Activated CD4-positive, alpha-beta T cell treated with anti-CD3 and anti-CD28 coated beads for 36 hours (primary cell): Measurements from ENCODE around the gene CHCHD10. TPM values are rescaled to one million over a fixed set of nuclear protein-coding genes. Genes with fewer than 3 reads are reported as not detected.

Experiments used
- ATAC-seq: fragments of 200-7000 bp; cut with Tn5 transposase; one replicate; pipeline ENCODE4 v1.10.0; 2021; ENCODE audit warnings: mild to moderate bottlenecking, moderate library complexity
- CTCF ChIA-PET: fragments of 350-600 bp; sonication (Branson Sonifier 250); formaldehyde crosslinking; loops from one replicate; lab custom pipeline; 2021; ENCODE audit warnings: antibody characterized with exemption; lab: Charles Lee
- POLR2A ChIA-PET: fragments of 350-600 bp; sonication (Branson Sonifier 250); formaldehyde crosslinking; loops from one replicate; lab custom pipeline; 2021; ENCODE audit warnings: antibody characterized with exemption, inconsistent platforms; lab: Charles Lee
- DNase-seq: peaks from one replicate; pipeline ENCODE4 v3.0.0-alpha.2; 2020
- H3K27ac Mint-ChIP-seq: one replicate; pipeline ENCODE4 v1.8.0; 2021; ENCODE audit warnings: mixed read lengths
- H3K27me3 Mint-ChIP-seq: one replicate; pipeline ENCODE4 v1.8.0; 2021; ENCODE audit warnings: mixed read lengths
- H3K36me3 Mint-ChIP-seq: one replicate; pipeline ENCODE4 v1.8.0; 2021; ENCODE audit warnings: low read depth, mixed read lengths
- H3K4me1 Mint-ChIP-seq: one replicate; pipeline ENCODE4 v1.8.0; 2021; ENCODE audit warnings: mixed read lengths
- H3K4me3 Mint-ChIP-seq: one replicate; pipeline ENCODE4 v1.8.0; 2021; ENCODE audit warnings: mild to moderate bottlenecking, moderate library complexity, mixed read lengths
- H3K9me3 Mint-ChIP-seq: one replicate; pipeline ENCODE4 v1.8.0; 2021; ENCODE audit warnings: low read depth, mixed read lengths
- intact Hi-C, 2 experiments: fragments of 100-400 bp; cut with DNase I in 1 of 2; cut with micrococcal nuclease in 1 of 2; formaldehyde crosslinking; loops; one replicate each; pipeline versions ENCODE4 v1.14.2 to v1.15.1; 2022 to 2024; cut with DNase I, micrococcal nuclease
- total RNA-seq, 2 experiments: library from RNA; stranded (reverse); gene quantifications; one replicate each; pipeline ENCODE4 v1.2.3, GENCODE V29; 2021

Gene CHCHD10
- total RNA-seq, 2 experiments from 2014 or later: 131 to 134 TPM

DNA sequence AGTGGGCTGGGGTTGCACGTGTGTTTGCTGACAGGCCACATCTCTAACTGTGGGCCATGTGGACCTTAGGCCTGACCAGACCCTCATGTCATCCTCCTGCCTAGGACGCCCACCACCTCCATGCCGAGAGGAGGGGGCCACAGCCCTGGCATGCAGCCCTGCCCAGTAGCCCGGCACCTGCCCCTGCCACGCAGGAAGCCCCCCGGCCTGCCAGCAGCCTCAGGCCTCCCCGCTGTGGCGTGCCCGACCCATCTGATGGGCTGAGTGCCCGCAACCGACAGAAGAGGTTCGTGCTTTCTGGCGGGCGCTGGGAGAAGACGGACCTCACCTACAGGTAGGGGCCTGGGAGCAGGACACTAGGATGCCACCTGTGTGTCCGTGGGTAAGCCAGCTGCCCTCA, 11.3 kb upstream of the CHCHD10 start:
- H3K4me1 Mint-ChIP-seq: no peaks in the 10 kb centered on the region
- H3K36me3 Mint-ChIP-seq: no peaks in the 10 kb centered on the region
- H3K27me3 Mint-ChIP-seq: no peaks in the 10 kb centered on the region
- no peak for DNase-seq
- H3K9me3 Mint-ChIP-seq: no peaks in the 10 kb centered on the region
- no peak overlapping the region for H3K27ac Mint-ChIP-seq
- intact Hi-C loops: no loop called here
- CTCF ChIA-PET: no interaction called here
- POLR2A ChIA-PET: no interaction called here
- H3K4me3 Mint-ChIP-seq: no peak overlapping the region
- no peak for ATAC-seq

DNA sequence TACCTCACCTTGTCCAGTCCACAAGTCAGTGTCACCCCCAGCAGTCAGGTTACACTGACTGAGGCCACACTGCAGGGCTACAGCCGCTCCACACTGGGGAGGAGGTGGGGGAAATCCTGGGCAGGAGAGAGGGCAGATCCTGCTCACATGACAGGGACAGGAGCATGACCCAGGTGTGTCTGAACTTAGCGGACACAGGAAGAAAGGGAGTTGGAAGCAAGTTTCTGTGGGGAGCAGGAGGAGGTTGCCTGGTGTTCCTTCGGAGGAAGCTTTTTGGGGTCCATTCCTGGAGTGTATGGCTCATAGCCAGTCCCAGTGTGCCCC, 10.8 kb upstream of the CHCHD10 start:
- H3K9me3 Mint-ChIP-seq: no peaks in the 10 kb centered on the region
- no peak for ATAC-seq
- intact Hi-C loops: no loop called here
- H3K36me3 Mint-ChIP-seq: no peaks in the 10 kb centered on the region
- H3K27ac Mint-ChIP-seq: no peak overlapping the region
- H3K27me3 Mint-ChIP-seq: no peaks in the 10 kb centered on the region
- no peak for DNase-seq
- H3K4me3 Mint-ChIP-seq: no peak overlapping the region
- CTCF ChIA-PET: interaction anchor here (0.6 kb wide), 1 partner anchor 151 kb away, joined by 3 read pairs; no protein-coding TSS in a partner anchor
- POLR2A ChIA-PET: interaction anchor here (0.6 kb wide), 1 partner anchor 29 kb away, joined by 4 read pairs; no protein-coding TSS in a partner anchor
- H3K4me1 Mint-ChIP-seq: no peaks in the 10 kb centered on the region

DNA sequence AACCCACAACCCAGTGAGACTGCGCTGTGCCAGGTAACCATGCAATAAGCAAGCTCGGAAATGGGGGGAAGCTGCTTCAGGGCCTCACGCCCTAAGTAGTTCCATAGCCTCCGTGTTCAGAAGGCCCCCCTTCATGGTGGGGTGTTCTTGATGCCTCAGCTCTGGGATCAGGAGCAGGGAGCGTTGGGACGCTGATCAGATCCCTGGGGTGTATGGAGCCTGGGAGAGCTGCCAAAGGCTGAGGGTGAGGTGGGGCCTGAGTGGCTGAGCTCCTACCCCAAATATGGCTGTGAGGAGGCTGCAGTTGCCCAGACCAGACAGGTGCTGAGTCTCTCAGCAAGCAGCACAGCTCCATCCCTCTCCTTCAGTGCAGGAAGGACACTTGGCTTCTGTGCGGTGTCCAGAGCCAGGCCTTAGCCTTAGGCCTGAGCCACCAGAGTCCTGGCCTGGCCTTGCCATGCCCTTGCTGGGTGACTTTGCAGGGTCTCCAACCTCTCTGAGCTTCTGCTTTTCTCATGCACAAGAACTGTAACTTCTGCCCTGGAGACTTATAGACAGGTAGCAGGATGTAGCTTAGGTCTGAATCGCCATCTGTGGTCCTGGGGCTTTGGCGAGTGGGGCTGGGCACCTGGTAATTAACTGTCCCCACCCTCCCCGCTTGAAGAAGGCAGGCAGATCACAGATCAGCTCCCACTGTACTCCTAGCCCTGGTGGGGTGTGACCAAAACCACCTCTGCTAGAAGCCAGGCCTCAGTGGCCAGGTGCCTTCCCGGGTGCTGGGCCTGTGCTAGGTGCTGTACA, 10.2 kb upstream of the CHCHD10 start:
- ATAC-seq: no peak
- Mint-ChIP-seq H3K9me3 (no peaks in the 10 kb centered on the region), H3K36me3 (no peaks in the 10 kb centered on the region)

DNA sequence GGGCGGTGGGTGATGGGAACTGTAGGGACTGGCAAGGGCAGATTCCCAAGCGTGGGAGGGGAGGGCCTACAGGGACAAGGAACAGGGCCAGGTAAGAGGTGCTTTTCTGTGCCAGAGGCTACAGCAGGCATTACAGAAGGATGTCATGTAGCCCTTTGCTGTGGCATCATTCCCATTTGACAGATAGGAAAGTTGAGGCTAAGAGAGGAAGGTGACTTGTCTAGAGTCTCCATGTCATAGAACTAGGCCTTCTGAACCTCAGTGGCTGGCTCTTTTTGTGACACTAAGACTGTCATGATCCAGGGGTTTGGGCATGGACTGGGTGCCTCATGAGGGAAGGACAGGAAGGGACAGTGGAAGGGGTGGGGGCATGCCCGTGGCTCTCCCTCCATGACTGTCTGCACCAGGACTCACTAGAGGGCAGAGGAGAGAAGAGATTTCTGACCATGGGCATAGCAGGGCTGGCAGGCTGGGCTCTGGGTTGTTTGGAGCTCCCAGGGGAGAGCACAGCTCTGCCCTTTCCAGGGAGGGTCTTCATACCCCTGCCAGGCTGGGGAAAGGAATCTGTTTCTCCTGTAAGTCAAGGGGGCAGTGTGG, 8.1 kb upstream of the CHCHD10 start:
- DNase-seq: no peak
- Mint-ChIP-seq H3K27me3 (peaks cover 3% of the 10 kb centered on the region), H3K4me3 (no peak overlapping the region), H3K36me3 (no peaks in the 10 kb centered on the region), H3K27ac (no peak overlapping the region), H3K9me3 (no peaks in the 10 kb centered on the region), H3K4me1 (peaks cover 10% of the 10 kb centered on the region)
- intact Hi-C loops: no loop called here
- no peak for ATAC-seq
- POLR2A ChIA-PET: no interaction called here
- CTCF ChIA-PET: interaction anchor here (0.8 to 1.6 kb wide), 4 partner anchors 11 to 75 kb away, joined by 3 to 8 read pairs (median 4); partner anchors contain the start of gene SMARCB1

More for the DNA sequence above, 10.2 kb upstream of the CHCHD10 start:
- Mint-ChIP-seq H3K27ac (no peak overlapping the region), H3K4me3 (no peak overlapping the region), H3K4me1 (peaks cover 3% of the 10 kb centered on the region), H3K27me3 (peaks cover 3% of the 10 kb centered on the region)
- intact Hi-C loops: no loop called here
- DNase-seq: no peak
- CTCF ChIA-PET: interaction anchor here (0.6 kb wide), 2 partner anchors 72 to 151 kb away, joined by 3 read pairs; no protein-coding TSS in a partner anchor
- POLR2A ChIA-PET: interaction anchor here (0.6 kb wide), 2 partner anchors 28 to 979 kb away, joined by 3 to 4 read pairs; no protein-coding TSS in a partner anchor

DNA sequence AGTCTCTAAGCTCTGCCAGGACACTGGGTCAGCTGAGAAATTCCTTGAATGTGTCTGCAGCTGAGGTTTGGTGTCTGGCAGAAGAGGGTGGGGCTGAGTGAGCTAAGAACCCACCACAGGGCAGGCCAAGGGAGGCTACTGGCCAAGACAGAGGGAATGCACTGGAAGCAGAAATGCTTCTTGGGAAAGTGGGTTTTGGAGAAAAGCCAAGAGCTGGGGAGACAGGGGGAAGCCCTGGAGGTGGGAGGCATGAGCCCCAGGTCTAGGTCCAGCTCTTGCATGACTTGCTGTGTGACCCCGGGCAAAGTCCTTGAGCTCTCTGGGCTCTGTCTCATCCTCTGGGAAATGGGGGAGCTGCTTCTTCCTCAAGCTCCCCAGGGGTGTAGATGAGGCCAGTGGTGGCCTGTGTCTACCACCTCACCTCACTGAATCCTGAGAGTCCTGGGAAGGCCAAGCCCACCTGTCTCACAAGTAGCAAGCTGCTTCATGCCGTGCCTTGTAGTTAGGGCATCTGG, 7.2 kb upstream of the CHCHD10 start:
- ATAC-seq (no peak), DNase-seq (no peak)
- H3K36me3 Mint-ChIP-seq: no peaks in the 10 kb centered on the region
- POLR2A ChIA-PET: interaction anchor here (0.6 to 1.0 kb wide), 3 partner anchors 11 to 236 kb away, joined by 3 to 6 read pairs (median 6); no protein-coding TSS in a partner anchor
- peaks cover 10% of the 10 kb centered on the region for H3K4me1 Mint-ChIP-seq
- no peak overlapping the region for H3K4me3 Mint-ChIP-seq
- H3K27ac Mint-ChIP-seq: no peak overlapping the region
- no peaks in the 10 kb centered on the region for H3K9me3 Mint-ChIP-seq
- H3K27me3 Mint-ChIP-seq: peaks cover 3% of the 10 kb centered on the region
- intact Hi-C loops: no loop called here
- CTCF ChIA-PET: interaction anchor here (0.5 to 1.6 kb wide), 8 partner anchors 9 to 577 kb away, joined by 3 to 8 read pairs (median 3); partner anchors contain the start of genes SLC2A11 and SMARCB1

DNA sequence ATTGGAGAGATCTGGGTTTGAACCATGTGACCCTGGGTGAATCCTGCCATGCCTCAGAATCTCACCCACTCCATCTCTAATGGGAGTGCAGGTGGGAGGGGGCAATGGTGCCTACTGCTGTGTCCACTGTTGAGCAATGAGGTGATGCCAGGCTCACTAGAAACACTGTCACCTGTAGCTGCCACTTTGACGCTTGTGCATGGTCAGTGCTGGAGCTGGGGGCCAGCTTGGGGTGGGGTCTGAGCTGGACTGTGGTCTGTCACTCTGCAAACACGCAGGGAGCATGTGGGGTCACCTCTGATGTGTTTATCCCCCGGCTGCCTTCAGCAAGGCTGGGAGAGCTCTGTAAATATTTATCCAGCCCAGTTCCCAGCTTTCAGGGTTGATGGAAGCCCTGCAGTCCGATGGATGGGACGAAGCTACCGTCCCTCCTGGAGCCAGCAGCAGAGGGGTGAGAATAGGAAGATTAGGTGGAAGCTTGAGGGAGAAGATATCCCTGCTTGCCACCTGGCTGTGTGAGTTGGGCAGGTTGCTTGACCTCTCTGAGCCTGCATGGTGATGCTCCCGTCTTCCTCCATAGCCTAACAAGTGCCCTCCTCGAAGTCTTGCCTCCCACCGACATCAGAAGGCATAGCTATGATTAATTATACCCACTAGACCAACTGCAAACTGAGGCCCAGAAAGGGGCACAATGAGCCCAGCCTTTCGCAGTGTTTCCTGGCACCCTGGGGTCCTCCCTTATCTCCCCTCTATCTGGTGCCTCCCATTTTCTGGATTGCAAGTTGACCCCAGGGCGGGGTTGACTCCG, 6.5 kb upstream of the CHCHD10 start:
- Mint-ChIP-seq H3K4me1 (peaks cover 10% of the 10 kb centered on the region), H3K27me3 (peaks cover 3% of the 10 kb centered on the region), H3K36me3 (no peaks in the 10 kb centered on the region)

DNA sequence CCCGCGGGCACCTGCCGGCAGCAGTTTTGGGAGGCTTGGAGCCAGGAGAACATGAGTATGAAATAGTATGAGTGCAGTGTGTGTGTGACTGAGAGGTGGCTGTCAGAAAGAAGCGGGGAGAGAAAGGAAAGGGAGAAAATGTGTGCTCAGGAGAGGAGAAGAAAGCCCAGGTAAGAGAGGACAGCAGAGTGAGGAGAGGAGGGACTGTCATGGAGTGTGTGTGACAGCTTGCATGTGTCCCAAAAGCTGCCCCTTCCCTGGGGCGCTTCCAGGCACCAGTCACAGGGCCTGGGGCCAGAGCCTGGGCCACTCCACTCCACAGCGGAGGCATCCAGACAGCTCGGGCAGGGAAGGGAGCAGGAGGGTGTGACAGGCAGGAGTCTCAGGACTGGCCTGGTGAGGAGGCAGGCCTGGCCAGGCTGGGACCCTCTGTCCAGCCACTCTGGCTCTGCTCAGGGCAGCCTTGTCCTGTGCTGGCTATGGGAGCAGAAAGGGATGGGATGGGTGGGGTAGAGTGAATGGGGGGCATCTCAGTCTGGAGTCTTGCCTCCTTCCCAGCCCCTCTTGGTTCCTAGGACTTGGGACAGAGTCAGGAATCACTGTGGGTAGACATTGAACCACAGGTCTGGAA, 5.8 kb upstream of the CHCHD10 start:
- H3K4me3 Mint-ChIP-seq: peak overlapping the region; percentile 27
- H3K27me3 Mint-ChIP-seq: peaks cover 3% of the 10 kb centered on the region
- H3K9me3 Mint-ChIP-seq: no peaks in the 10 kb centered on the region
- CTCF ChIA-PET: interaction anchor here (1.1 kb wide), 1 partner anchor 75 kb away, joined by 3 read pairs; no protein-coding TSS in a partner anchor
- no peak overlapping the region for H3K27ac Mint-ChIP-seq
- intact Hi-C loops: no loop called here
- H3K4me1 Mint-ChIP-seq: peaks cover 10% of the 10 kb centered on the region
- POLR2A ChIA-PET: no interaction called here
- no peak for DNase-seq
- no peak for ATAC-seq
- no peaks in the 10 kb centered on the region for H3K36me3 Mint-ChIP-seq

More for the DNA sequence above, 6.5 kb upstream of the CHCHD10 start:
- no peak for DNase-seq
- POLR2A ChIA-PET: interaction anchor here (0.6 to 1.0 kb wide), 2 partner anchors 12 to 40 kb away, joined by 3 to 6 read pairs; no protein-coding TSS in a partner anchor
- CTCF ChIA-PET: interaction anchor here (0.5 to 1.6 kb wide), 6 partner anchors 12 to 578 kb away, joined by 3 to 8 read pairs (median 4); partner anchors contain the start of genes SLC2A11 and SMARCB1
- Mint-ChIP-seq H3K9me3 (no peaks in the 10 kb centered on the region), H3K27ac (no peak overlapping the region), H3K4me3 (no peak overlapping the region)
- intact Hi-C loops: no loop called here
- no peak for ATAC-seq

DNA sequence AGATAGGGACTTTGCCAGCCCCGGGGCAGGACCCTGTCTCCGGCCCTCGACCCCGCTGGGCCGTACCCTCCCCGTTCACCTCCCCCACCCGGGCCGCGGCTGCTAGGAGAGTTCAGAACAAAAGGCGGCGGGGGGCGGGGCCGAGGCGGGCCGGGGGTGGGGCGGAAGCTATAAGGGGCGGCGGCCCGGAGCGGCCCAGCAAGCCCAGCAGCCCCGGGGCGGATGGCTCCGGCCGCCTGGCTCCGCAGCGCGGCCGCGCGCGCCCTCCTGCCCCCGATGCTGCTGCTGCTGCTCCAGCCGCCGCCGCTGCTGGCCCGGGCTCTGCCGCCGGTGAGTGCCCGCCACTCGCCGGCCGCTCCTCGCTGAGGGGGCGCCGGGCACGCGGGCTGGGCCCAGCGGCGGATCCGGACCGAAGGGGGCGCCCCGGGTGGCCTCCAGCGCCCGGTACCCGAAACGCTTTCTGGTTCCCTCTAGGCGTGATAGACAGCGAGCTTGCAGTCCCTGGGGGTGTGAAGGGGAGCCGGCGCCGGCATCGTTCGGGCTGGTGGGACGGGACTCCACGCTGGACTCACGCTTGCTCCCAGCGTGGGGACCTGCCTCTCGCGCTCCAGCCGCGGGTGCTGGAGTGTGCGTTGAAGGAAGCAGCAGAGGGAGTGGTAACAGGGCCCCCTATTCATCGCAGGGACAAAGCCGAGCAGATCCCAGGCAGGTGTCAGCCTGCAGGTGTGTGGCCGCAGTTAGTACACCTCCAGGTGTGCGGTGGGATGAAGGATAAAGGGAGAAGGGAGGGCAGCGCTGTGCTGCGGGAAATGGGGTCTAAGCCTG, 5.1 kb upstream of the CHCHD10 start, which contains the start of gene MMP11:
Gene MMP11 (plus strand): TSS at position 201 of the 825 bp plus-strand sequence. CDS start 22 bp downstream, at position 223.
- DNase-seq (peak; percentile 74), ATAC-seq (peak; percentile 54)
- no peaks in the 10 kb centered on the region for H3K9me3 Mint-ChIP-seq
- peak within 1 kb of the TSS; percentile 53 for H3K4me3 Mint-ChIP-seq
- intact Hi-C loops: loop anchor here in 1 of 2 experiments (1.0 kb wide), 1 partner anchor 14 kb away; no protein-coding TSS in a partner anchor
- H3K4me1 Mint-ChIP-seq: peaks cover 10% of the 10 kb centered on the region
- CTCF ChIA-PET: interaction anchor here (1.1 kb wide), 1 partner anchor 75 kb away, joined by 3 read pairs; no protein-coding TSS in a partner anchor
- H3K36me3 Mint-ChIP-seq: no peaks in the 10 kb centered on the region
- POLR2A ChIA-PET: interaction anchor here (0.6 kb wide), 1 partner anchor 14 kb away, joined by 3 read pairs; the partner anchor contains the start of gene SMARCB1
- no peak within 1 kb of the TSS for H3K27ac Mint-ChIP-seq
- peaks cover 3% of the 10 kb centered on the region for H3K27me3 Mint-ChIP-seq

DNA sequence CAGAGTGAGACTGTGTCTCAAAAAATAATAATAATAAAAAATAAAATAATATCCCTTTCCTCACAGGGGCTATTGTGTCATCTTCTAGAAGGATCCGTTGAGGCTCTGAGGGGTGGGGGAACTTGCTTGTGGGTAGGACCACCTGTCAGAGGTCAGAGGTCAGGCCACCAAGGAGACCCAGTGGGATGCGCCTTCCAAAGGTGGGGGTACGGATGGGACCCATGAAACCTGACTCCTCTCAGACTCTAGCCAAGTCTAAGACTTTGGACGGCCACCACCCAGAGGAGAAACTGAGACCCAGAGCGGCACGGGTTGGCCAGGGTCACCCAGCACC, 4.5 kb upstream of the CHCHD10 start:
- H3K9me3 Mint-ChIP-seq: no peaks in the 10 kb centered on the region
- ChIA-PET POLR2A (interaction anchor here (0.6 kb wide), 1 partner anchor 14 kb away, joined by 3 read pairs; the partner anchor contains the start of gene SMARCB1), CTCF (interaction anchor here (1.1 kb wide), 1 partner anchor 76 kb away, joined by 3 read pairs; no protein-coding TSS in a partner anchor)
- peaks cover 3% of the 10 kb centered on the region for H3K27me3 Mint-ChIP-seq
- intact Hi-C loops: loop anchor here in 1 of 2 experiments (1.0 kb wide), 1 partner anchor 15 kb away; no protein-coding TSS in a partner anchor
- ATAC-seq (no peak), DNase-seq (no peak)
- peak overlapping the region; percentile 53 for H3K4me3 Mint-ChIP-seq
- H3K4me1 Mint-ChIP-seq: peaks cover 10% of the 10 kb centered on the region
- H3K27ac Mint-ChIP-seq: no peak overlapping the region
- no peaks in the 10 kb centered on the region for H3K36me3 Mint-ChIP-seq
